ENCODE measurements around the gene ABCD1.

Gene ABCD1

DNA sequence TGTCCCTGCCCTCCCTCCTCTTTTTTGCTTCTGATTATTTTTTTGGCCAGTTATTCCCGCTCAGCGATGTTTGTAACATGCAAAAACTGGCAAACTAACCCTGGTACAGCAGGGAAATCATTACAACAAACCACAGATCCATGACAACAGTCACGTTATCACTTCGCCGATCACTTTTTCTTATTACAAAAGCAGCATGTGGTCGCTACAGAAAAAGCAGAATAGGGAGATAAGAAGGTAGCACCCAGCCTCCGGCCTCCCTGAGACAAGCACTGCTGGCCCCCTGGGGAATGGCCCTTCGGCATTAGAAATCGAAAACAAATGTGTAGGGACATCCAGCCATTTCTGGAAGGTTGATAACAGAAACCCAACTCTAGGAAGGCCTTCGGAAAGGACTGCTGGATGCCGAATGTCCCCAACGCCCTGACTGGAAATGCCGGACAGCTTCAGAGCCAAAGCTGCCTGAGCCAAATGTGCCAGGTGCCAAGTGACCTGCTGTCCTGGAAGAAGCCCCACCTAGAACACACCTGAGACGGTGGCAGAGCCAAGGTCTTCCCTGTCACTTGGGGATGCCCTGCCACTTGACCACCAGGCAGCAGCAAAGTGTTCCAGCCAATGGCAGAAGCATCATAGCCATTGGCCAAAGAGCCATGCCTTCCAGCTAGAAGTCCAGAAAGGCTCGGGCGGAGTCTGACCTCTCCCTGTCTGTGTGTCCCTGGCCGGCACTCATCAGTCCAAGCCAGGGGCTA is 66.6 kb downstream of the ABCD1 start:
- no peak for DNase-seq (ENCODE audit: low spot score)

DNA sequence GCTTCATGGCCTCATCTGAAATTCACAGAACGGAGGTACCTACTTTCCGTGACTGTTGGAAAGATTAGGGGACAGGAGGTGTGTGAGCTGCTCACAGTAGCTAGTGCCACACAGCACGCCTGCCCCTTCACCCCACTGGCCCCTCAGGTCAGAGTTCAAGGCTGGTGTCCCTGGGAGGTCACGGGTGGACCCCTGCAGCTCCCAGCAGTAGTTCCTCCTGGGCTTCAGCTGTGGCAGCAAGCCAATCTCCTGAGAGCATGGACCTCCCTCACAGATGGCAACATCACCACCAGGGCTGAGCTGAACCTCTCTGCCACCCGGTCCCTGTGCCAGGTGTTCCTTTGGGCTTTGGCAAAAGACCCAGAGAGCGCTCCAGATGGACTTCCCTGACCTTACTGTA is 67.7 kb downstream of the ABCD1 start:
- no peak for DNase-seq (ENCODE audit: low spot score)

DNA sequence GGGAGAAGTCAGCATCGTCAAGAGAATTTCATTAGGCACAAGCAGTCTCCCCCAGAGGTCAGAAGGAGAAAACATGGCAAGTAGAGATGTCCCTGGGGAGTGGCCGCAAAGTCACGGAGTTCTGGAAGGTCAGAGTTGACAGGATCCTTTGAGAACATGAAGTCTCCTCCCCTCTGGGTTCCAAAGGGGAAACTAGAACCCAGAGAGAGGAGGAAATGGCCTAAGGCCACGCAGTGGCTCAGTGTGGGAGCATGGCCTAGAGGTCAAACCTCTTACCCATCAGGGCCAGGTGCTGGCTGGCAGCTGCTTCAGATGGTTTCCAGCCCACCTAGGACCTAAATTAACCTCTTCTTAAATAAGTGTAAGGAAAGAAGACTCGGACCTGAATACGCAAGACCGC is 68.6 kb downstream of the ABCD1 start:
- peak; percentile 16 for DNase-seq (ENCODE audit: low spot score)
